ENCODE measurements around the gene MRPS7. TPM values are rescaled to one million over a fixed set of nuclear protein-coding genes. Genes with fewer than 3 reads are reported as not detected.

MRPS7 gene
- total RNA-seq, result 49.5 and 85.0 TPM in 2 replicates

GRCh38 chr17:75261336-75262111 lies at the start of gene MRPS7, which contains the start of gene GGA3:
MRPS7 (plus strand) TSS chr17:75261879; CDS start chr17:75261901, 22 bp downstream.
GGA3 (minus strand) TSS chr17:75261606; CDS start chr17:75261587, 19 bp downstream.

GRCh38 chr17:75270966-75271232 lies 9.2 kb downstream of the MRPS7 start, which contains the start of gene MIF4GD:
MIF4GD (minus strand) TSS chr17:75271231; CDS start chr17:75270195, 1,036 bp downstream.

GRCh38 chr17:75289115-75289831 lies 27.6 kb downstream of the MRPS7 start, which contains the start of gene SLC25A19:
SLC25A19 (minus strand) TSS chr17:75289433; CDS start chr17:75286764, 2,669 bp downstream.

Other genes starting within 250 kb of the MRPS7 start
- 19.2 and 42.8 TPM in 2 replicates for gene MRPL58, start 249.2 kb upstream of the MRPS7 start, total RNA-seq
- gene ATP5PD, start 214.9 kb upstream of the MRPS7 start, total RNA-seq, result 228 and 229 TPM in 2 replicates
- gene KCTD2, start 214.7 kb upstream of the MRPS7 start, total RNA-seq, result 17.0 and 21.6 TPM in 2 replicates
- gene SLC16A5, start 173.9 kb upstream of the MRPS7 start, total RNA-seq, result 32.4 and 34.9 TPM in 2 replicates
- 2.6 and 3.5 TPM in 2 replicates for gene ARMC7, start 151.9 kb upstream of the MRPS7 start, total RNA-seq
- 68.2 and 75.0 TPM in 2 replicates for gene NT5C, start 130.1 kb upstream of the MRPS7 start, total RNA-seq
- gene JPT1, start 107.4 kb upstream of the MRPS7 start, total RNA-seq, result 53.4 and 162 TPM in 2 replicates
- 74.1 and 119 TPM in 2 replicates for gene SUMO2, start 78.9 kb upstream of the MRPS7 start, total RNA-seq
- 27.8 and 32.2 TPM in 2 replicates for gene NUP85, start 56.2 kb upstream of the MRPS7 start, total RNA-seq
- 16.1 and 18.4 TPM in 2 replicates for gene GGA3, start 273 bp upstream of the MRPS7 start, total RNA-seq
- gene MIF4GD, start 9.4 kb downstream of the MRPS7 start, total RNA-seq, result 4.4 and 5.5 TPM in 2 replicates
- gene SLC25A19, start 27.6 kb downstream of the MRPS7 start, total RNA-seq, result 0.79 and 1.3 TPM in 2 replicates
- gene GRB2, start 143.8 kb downstream of the MRPS7 start, total RNA-seq, result 39.7 and 63.3 TPM in 2 replicates
- 34.2 and 45.4 TPM in 2 replicates for gene TMEM94, start 194.8 kb downstream of the MRPS7 start, total RNA-seq

All from placental epithelial cell (primary cell).